ENCODE results near the gene EHMT1.

GRCh38 chr9:137816531-137817235 is 197.9 kb downstream of the EHMT1 start:
- TF ChIP-seq CTCF (IDR thresholded peaks at IDR 0.05; ENCODE audit: control extremely low read depth in 1 of 3, insufficient read depth in 1 of 3, low read depth in 1 of 3, low read length in 3 of 3) (no peak), YY1 (IDR thresholded peaks at IDR 0.05; ENCODE audit: low read depth, low read length) (no peak), POLR2A (IDR thresholded peaks at IDR 0.05; ENCODE audit: control extremely low read depth in 1 of 2, low read depth in 2 of 2, low read length in 2 of 2) (no peak), TAF1 (IDR thresholded peaks at IDR 0.05; ENCODE audit: low read depth, low read length) (no peak), SP4 (IDR thresholded peaks at IDR 0.05; ENCODE audit: low read length) (no peak)

Measured in H1 (cell line).